H1 (cell line): Measurements from ENCODE around the gene DFFA. TPM values are rescaled to one million over a fixed set of nuclear protein-coding genes. Genes with fewer than 3 reads are reported as not detected.

ENCODE experiments used
- CTCF ChIA-PET: fragments of 300-600 bp; sonication (Branson Sonifier 250); formaldehyde crosslinking; loops from one replicate; lab custom pipeline; 2021; ENCODE audit not compliant: partially characterized antibody; lab: Charles Lee
- POLR2A ChIA-PET: fragments of 300-600 bp; sonication (Branson Sonifier 250); formaldehyde crosslinking; loops from one replicate; lab custom pipeline; 2021; ENCODE audit warnings: inconsistent platforms; ENCODE audit not compliant: partially characterized antibody; lab: Charles Lee
- DNase-seq, 2 experiments: peaks; one replicate each; pipeline versions ENCODE4 v3.0.0 to v3.0.0-alpha.2; 2010 to 2022; ENCODE audit warnings: low spot score in 2 of 2, low read depth in 1 of 2, mixed read lengths in 1 of 2
- FAIRE-seq: peaks from 2 replicates; lab custom pipeline; 2011; peaks lifted over from hg19 to GRCh38; lab: Jason Lieb, UNC
- H2AFZ ChIP-seq: 2 replicates; pipeline ENCODE4 v1.8.1; 2012; ENCODE audit warnings: low read length, inconsistent platforms
- H2AK5ac ChIP-seq: 2 replicates; pipeline ENCODE4 v1.6.1; 2013; ENCODE audit warnings: low read depth, low read length
- H2BK120ac ChIP-seq: replicated peaks from 2 replicates; pipeline ENCODE3; 2013; ENCODE audit warnings: low read depth, low read length, inconsistent platforms
- H2BK12ac ChIP-seq: 2 replicates; pipeline ENCODE4 v1.6.1; 2013; ENCODE audit warnings: low read depth, low read length
- H2BK15ac ChIP-seq: 2 replicates; pipeline ENCODE4 v1.6.1; 2013; ENCODE audit warnings: low read length
- H2BK20ac ChIP-seq: 2 replicates; pipeline ENCODE4 v1.6.1; 2013; ENCODE audit warnings: low read length
- H2BK5ac ChIP-seq: 2 replicates; pipeline ENCODE4 v1.6.1; 2013; ENCODE audit warnings: low read depth, low read length
- H3K14ac ChIP-seq: 2 replicates; pipeline ENCODE4 v1.6.1; 2013; ENCODE audit warnings: inconsistent platforms; ENCODE audit not compliant: insufficient read length
- H3K18ac ChIP-seq: 2 replicates; pipeline ENCODE4 v1.6.1; 2013; ENCODE audit warnings: low read length; ENCODE audit errors: extremely low read depth
- H3K23ac ChIP-seq: 2 replicates; pipeline ENCODE4 v1.6.1; 2013; ENCODE audit warnings: inconsistent platforms; ENCODE audit not compliant: insufficient read length
- H3K23me2 ChIP-seq: 2 replicates; pipeline ENCODE4 v1.6.1; 2013; ENCODE audit warnings: low read depth, low read length
- H3K27ac ChIP-seq: 2 replicates; pipeline ENCODE4 v1.6.1; 2011; ENCODE audit warnings: low read depth, low read length, inconsistent platforms
- H3K27me3 ChIP-seq, 4 experiments: replicated peaks in 1 of 4; 1 replicate in 1 of 4; 2 replicates in 3 of 4; pipeline versions ENCODE4 v1.6.1 to v1.8.1; 2011 to 2013; ENCODE audit warnings: low read length in 3 of 4, mild to moderate bottlenecking in 3 of 4, inconsistent platforms in 2 of 4, mixed read lengths in 2 of 4, moderate library complexity in 1 of 4; ENCODE audit not compliant: control insufficient read depth in 3 of 4, insufficient read depth in 3 of 4; ENCODE audit errors: extremely low read depth in 1 of 4
- H3K36me3 ChIP-seq, 4 experiments: 2 replicates each; pipeline versions ENCODE4 v1.6.1 to v1.8.1; 2011 to 2013; ENCODE audit warnings: mild to moderate bottlenecking in 4 of 4, low read length in 3 of 4, moderate library complexity in 2 of 4, control low read depth in 1 of 4, inconsistent platforms in 1 of 4; ENCODE audit not compliant: insufficient read depth in 4 of 4, control insufficient read depth in 2 of 4
- H3K4ac ChIP-seq: replicated peaks from 2 replicates; pipeline ENCODE3; 2013; ENCODE audit warnings: low read length, low read depth, mixed read lengths, inconsistent platforms; ENCODE audit not compliant: insufficient read length
- H3K4me1 ChIP-seq, 4 experiments: replicated peaks in 1 of 4; 1 replicate in 1 of 4; 2 replicates in 3 of 4; pipeline versions ENCODE4 v1.6.1 to v1.8.1; 2011 to 2013; ENCODE audit warnings: low read length in 3 of 4, inconsistent platforms in 2 of 4, mixed read lengths in 1 of 4; ENCODE audit not compliant: insufficient read depth in 4 of 4, control insufficient read depth in 3 of 4
- H3K4me2 ChIP-seq, 2 experiments: 2 replicates each; pipeline versions ENCODE4 v1.6.1 to v1.8.1; 2011 to 2013; ENCODE audit warnings: low read depth in 2 of 2, low read length in 2 of 2, control low read depth in 1 of 2, inconsistent platforms in 1 of 2, mild to moderate bottlenecking in 1 of 2; ENCODE audit not compliant: insufficient read depth in 1 of 2
- H3K4me3 ChIP-seq, 4 experiments: fragments of 200-600, 300-600 bp in 1 of 4; sonication (generic), shearing (Covaris generic), sonication (Bioruptor Twin) in 1 of 4; 2 replicates each; pipeline versions ENCODE4 v1.5.1 to v1.8.1; 2011 to 2016; ENCODE audit warnings: low read length in 4 of 4, low read depth in 3 of 4, control low read depth in 2 of 4, inconsistent platforms in 2 of 4, mild to moderate bottlenecking in 2 of 4, mixed read lengths in 1 of 4, moderate library complexity in 1 of 4; ENCODE audit not compliant: insufficient read depth in 2 of 4; ENCODE audit errors: extremely low read depth in 1 of 4
- H3K56ac ChIP-seq: replicated peaks from 2 replicates; pipeline ENCODE3; 2013; ENCODE audit warnings: low read depth, mild to moderate bottlenecking, mixed read lengths, low read length, inconsistent platforms; ENCODE audit not compliant: insufficient read length
- H3K79me1 ChIP-seq: 2 replicates; pipeline ENCODE4 v1.6.1; 2013; ENCODE audit warnings: low read depth, low read length, control low read depth
- H3K79me2 ChIP-seq, 2 experiments: 2 replicates each; pipeline versions ENCODE4 v1.6.1 to v1.8.1; 2012 to 2013; ENCODE audit warnings: low read length in 2 of 2, mild to moderate bottlenecking in 2 of 2, inconsistent platforms in 1 of 2; ENCODE audit not compliant: insufficient read depth in 2 of 2, control insufficient read depth in 1 of 2
- H3K9ac ChIP-seq, 4 experiments: replicated peaks in 1 of 4; 1 replicate in 1 of 4; 2 replicates in 3 of 4; pipeline versions ENCODE4 v1.6.1 to v1.8.1; 2011 to 2013; ENCODE audit warnings: low read depth in 3 of 4, low read length in 3 of 4, control low read depth in 2 of 4, mild to moderate bottlenecking in 2 of 4, moderate library complexity in 2 of 4, inconsistent platforms in 1 of 4; ENCODE audit errors: extremely low read depth in 1 of 4
- H3K9me3 ChIP-seq, 2 experiments: 2 replicates each; pipeline versions ENCODE4 v1.6.1 to v1.8.1; 2012 to 2013; ENCODE audit warnings: mild to moderate bottlenecking in 2 of 2, moderate library complexity in 2 of 2, control low read depth in 1 of 2, inconsistent platforms in 1 of 2, low read depth in 1 of 2, low read length in 1 of 2, mixed read lengths in 1 of 2; ENCODE audit not compliant: insufficient read depth in 2 of 2
- H4K20me1 ChIP-seq, 2 experiments: replicated peaks in 1 of 2; 2 replicates each; pipeline versions ENCODE3 to v1.8.1; 2011 to 2013; ENCODE audit warnings: inconsistent platforms in 2 of 2, low read length in 2 of 2, mild to moderate bottlenecking in 1 of 2; ENCODE audit not compliant: insufficient read depth in 2 of 2, control insufficient read depth in 1 of 2
- H4K5ac ChIP-seq: 2 replicates; pipeline ENCODE4 v1.6.1; 2013; ENCODE audit warnings: low read length, low read depth, mixed read lengths, inconsistent platforms; ENCODE audit not compliant: insufficient read length
- H4K8ac ChIP-seq: 2 replicates; pipeline ENCODE4 v1.8.0; 2013; ENCODE audit warnings: mild to moderate bottlenecking, moderate library complexity, low read length, inconsistent platforms; ENCODE audit not compliant: insufficient read depth; ENCODE audit errors: extremely low read depth
- H4K91ac ChIP-seq: replicated peaks from 2 replicates; pipeline ENCODE3; 2013; ENCODE audit warnings: low read length, mixed read lengths, inconsistent platforms; ENCODE audit not compliant: insufficient read length
- CHD2 ChIP-seq: IDR thresholded peaks from 2 replicates; pipeline ENCODE4 v1.6.1; 2012; ENCODE audit warnings: low read length, improper control_type of control experiment
- FOSL1 ChIP-seq: IDR thresholded peaks from 2 replicates; pipeline ENCODE4 v1.6.1; 2011; ENCODE audit warnings: mild to moderate bottlenecking, low read depth, low read length, moderate library complexity; ENCODE audit not compliant: insufficient read depth
- GABPA ChIP-seq: IDR thresholded peaks from 2 replicates; pipeline ENCODE4 v1.6.1; 2011; ENCODE audit warnings: mild to moderate bottlenecking, low read length, moderate library complexity, borderline replicate concordance; ENCODE audit not compliant: insufficient read depth
- HDAC2 ChIP-seq, 2 experiments: fragments of 300-600 bp in 1 of 2; sonication (generic) in 1 of 2; IDR thresholded peaks; 2 replicates each; pipeline ENCODE4 v1.6.1; 2011 to 2012; ENCODE audit warnings: low read depth in 2 of 2, low read length in 2 of 2, mild to moderate bottlenecking in 2 of 2, moderate library complexity in 2 of 2, borderline replicate concordance in 1 of 2, inconsistent platforms in 1 of 2
- RBBP5 ChIP-seq: IDR thresholded peaks from 2 replicates; pipeline ENCODE4 v1.7.1; 2012; ENCODE audit warnings: low read depth, mild to moderate bottlenecking, inconsistent platforms, low read length, moderate library complexity, borderline replicate concordance
- SIN3A ChIP-seq, 2 experiments: IDR thresholded peaks in 1 of 2; conservative IDR thresholded peaks in 1 of 2; 2 replicates each; pipeline ENCODE4 v1.6.1; 2011 to 2012; ENCODE audit warnings: low read length in 2 of 2, improper control_type of control experiment in 1 of 2, low read depth in 1 of 2, mild to moderate bottlenecking in 1 of 2
- SIRT6 ChIP-seq: IDR thresholded peaks from one replicate; pipeline ENCODE4 v1.7.1; 2012; ENCODE audit warnings: low read length, inconsistent platforms
- SIX5 ChIP-seq: IDR thresholded peaks from 2 replicates; pipeline ENCODE4 v1.6.1; 2011; ENCODE audit warnings: mild to moderate bottlenecking, low read depth, low read length
- SRF ChIP-seq: IDR thresholded peaks from 2 replicates; pipeline ENCODE4 v1.6.1; 2011; ENCODE audit warnings: mild to moderate bottlenecking, low read depth, low read length, moderate library complexity
- TCF12 ChIP-seq: IDR thresholded peaks from 2 replicates; pipeline ENCODE4 v1.6.1; 2011; ENCODE audit warnings: low read depth, mild to moderate bottlenecking, low read length
- WGBS, 2 experiments: shearing (Covaris generic) in 1 of 2; methylation state at CpG; one replicate each; pipeline versions ENCODE4 v1.1.6 to v1.1.7; 2013 to 2015; ENCODE audit warnings: low lambda C conversion rate in 2 of 2, mixed read lengths in 2 of 2, inconsistent platforms in 1 of 2, low coverage in 1 of 2, missing lambda C conversion rate in 1 of 2; ENCODE audit not compliant: insufficient replicate concordance in 2 of 2, insufficient coverage in 1 of 2, insufficient read length in 1 of 2; ENCODE audit errors: extremely low coverage in 1 of 2, missing lambda C conversion rate in 1 of 2; 5-methylcytosine and 5-hydroxymethylcytosine counted together
- polyA plus RNA-seq, 7 experiments: library from polyadenylated mRNA; depleted of rRNA in 3 of 7; stranded (reverse) in 5 of 7; unstranded in 2 of 7; fragments of >200 nt in 5 of 7; fragments of 200-250 nt in 2 of 7; gene quantifications; 1 replicate in 5 of 7; 2 replicates in 1 of 7; 4 replicates in 1 of 7; pipeline versions ENCODE4 v1.2.1 to v1.2.3, GENCODE V29; 2011 to 2013; ENCODE audit warnings: missing spikeins in 2 of 7, mixed read lengths in 2 of 7
- total RNA-seq: library from RNA; stranded (reverse); fragmentation: NEBNext Ultra II Directional; extraction: Animal tissue kit (Norgen Biotek cat#: 25700); gene quantifications from 2 replicates; pipeline ENCODE4 v1.2.1, GENCODE V29; 2021
- TF ChIP-seq, protein P1 (sequence below): IDR thresholded peaks from 2 replicates; pipeline ENCODE4 v1.6.1; 2011; ENCODE audit warnings: low read depth, mild to moderate bottlenecking, low read length; ENCODE audit not compliant: insufficient read depth

Gene DFFA
- total and polyA plus RNA-seq, 2 of the 8 experiments (the other 6 are each of a cell fraction or from before 2014, with no cell fraction given), result 34.3 to 79.9 TPM

GRCh38 chr1:10444248-10444647, 28.1 kb downstream of the DFFA start:
- ChIA-PET CTCF (interaction anchor here (0.7 to 2.2 kb wide), 5 partner anchors 8 to 50 kb away, joined by 3 to 10 read pairs (median 4); partner anchors contain the start of gene CENPS), POLR2A (interaction anchor here (0.6 to 2.5 kb wide), 4 partner anchors 9 to 21 kb away, joined by 3 to 6 read pairs (median 5); no protein-coding TSS in a partner anchor)
- Histone ChIP-seq H2AK5ac (no peak overlapping the region), H3K18ac (no peak overlapping the region), H2BK15ac (no peak overlapping the region), H3K4ac (no peak overlapping the region), H3K79me1 (no peaks in the 10 kb centered on the region; the same call in 1 of the 2 replicates), H3K4me2 (no peak overlapping the region), H2BK12ac (no peak overlapping the region), H3K79me2 (no peaks in the 10 kb centered on the region), H2AFZ (no peak overlapping the region), H4K20me1 (peaks cover 0 to 2% of the 10 kb centered on the region in 2 experiments), H3K23me2 (no peaks in the 10 kb centered on the region), H3K9ac (no peak overlapping the region), H3K4me3 (no peak overlapping the region), H3K23ac (no peak overlapping the region), H4K5ac (no peak overlapping the region), H2BK5ac (no peak overlapping the region), H3K9me3 (no peaks in the 10 kb centered on the region), H3K56ac (no peak overlapping the region), H3K27me3 (no peaks in the 10 kb centered on the region; a peak in 1 of 7 replicates), H3K36me3 (peaks cover 0 to 9% (median 0%) of the 10 kb centered on the region in 4 experiments; a peak in 2 of 8 replicates), H3K14ac (no peak overlapping the region), H4K8ac (no peak overlapping the region), H2BK120ac (no peak overlapping the region), H4K91ac (no peak overlapping the region), H2BK20ac (no peak overlapping the region), H3K27ac (no peak overlapping the region), H3K4me1 (no peaks in the 10 kb centered on the region)
- DNase-seq (no peak), FAIRE-seq (no peak)
- WGBS, 2 experiments, result 95% methylated on average over 6 of the region's 6 CpGs; no CpG with 5 or more reads in 1 of the 2 experiments
- TF ChIP-seq SRF (no peak), RBBP5 (no peak), TCF12 (no peak), SIX5 (no peak), FOSL1 (no peak), SIN3A (conservative IDR thresholded peaks at IDR 0.05 in 1 of 2, IDR thresholded peaks at IDR 0.05 in 1 of 2; ENCODE audit: low read depth in 1 of 2, low read length in 2 of 2) (no peak), SIRT6 (no peak), GABPA (no peak), CHD2 (no peak), HDAC2 (IDR thresholded peaks at IDR 0.05; ENCODE audit: borderline replicate concordance in 1 of 2, low read depth in 2 of 2, low read length in 2 of 2) (no peak)
- TF ChIP-seq, protein P1, sequence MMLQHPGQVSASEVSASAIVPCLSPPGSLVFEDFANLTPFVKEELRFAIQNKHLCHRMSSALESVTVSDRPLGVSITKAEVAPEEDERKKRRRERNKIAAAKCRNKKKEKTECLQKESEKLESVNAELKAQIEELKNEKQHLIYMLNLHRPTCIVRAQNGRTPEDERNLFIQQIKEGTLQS, result no peak
